NB4 (cell line): ENCODE measurements around the gene COA8.

ENCODE experiments used
- DNase-seq: peaks from one replicate; pipeline ENCODE4 v3.0.0; 2010; ENCODE audit warnings: low read depth
- H3K4me3 ChIP-seq: one replicate; pipeline ENCODE4 v1.5.1; 2011; ENCODE audit warnings: mild to moderate bottlenecking, low read depth, low read length, moderate library complexity
- MYC ChIP-seq: IDR thresholded peaks from 2 replicates; pipeline ENCODE4 v1.6.1; 2011; ENCODE audit warnings: low read depth, low read length
- POLR2A ChIP-seq: IDR thresholded peaks from 2 replicates; pipeline ENCODE4 v1.6.1; 2011; ENCODE audit warnings: mild to moderate bottlenecking; ENCODE audit not compliant: insufficient read length; ENCODE audit errors: extremely low read depth
- TF ChIP-seq, protein P1 (sequence below): IDR thresholded peaks from 2 replicates; pipeline ENCODE4 v1.6.1; 2011; ENCODE audit warnings: low read depth, low read length
- TF ChIP-seq, protein P2 (sequence below): IDR thresholded peaks from one replicate; pipeline ENCODE4 v1.5.1; 2012; ENCODE audit warnings: low read depth, low read length

The COA8 gene, protein sequence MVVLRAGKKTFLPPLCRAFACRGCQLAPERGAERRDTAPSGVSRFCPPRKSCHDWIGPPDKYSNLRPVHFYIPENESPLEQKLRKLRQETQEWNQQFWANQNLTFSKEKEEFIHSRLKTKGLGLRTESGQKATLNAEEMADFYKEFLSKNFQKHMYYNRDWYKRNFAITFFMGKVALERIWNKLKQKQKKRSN

DNA sequence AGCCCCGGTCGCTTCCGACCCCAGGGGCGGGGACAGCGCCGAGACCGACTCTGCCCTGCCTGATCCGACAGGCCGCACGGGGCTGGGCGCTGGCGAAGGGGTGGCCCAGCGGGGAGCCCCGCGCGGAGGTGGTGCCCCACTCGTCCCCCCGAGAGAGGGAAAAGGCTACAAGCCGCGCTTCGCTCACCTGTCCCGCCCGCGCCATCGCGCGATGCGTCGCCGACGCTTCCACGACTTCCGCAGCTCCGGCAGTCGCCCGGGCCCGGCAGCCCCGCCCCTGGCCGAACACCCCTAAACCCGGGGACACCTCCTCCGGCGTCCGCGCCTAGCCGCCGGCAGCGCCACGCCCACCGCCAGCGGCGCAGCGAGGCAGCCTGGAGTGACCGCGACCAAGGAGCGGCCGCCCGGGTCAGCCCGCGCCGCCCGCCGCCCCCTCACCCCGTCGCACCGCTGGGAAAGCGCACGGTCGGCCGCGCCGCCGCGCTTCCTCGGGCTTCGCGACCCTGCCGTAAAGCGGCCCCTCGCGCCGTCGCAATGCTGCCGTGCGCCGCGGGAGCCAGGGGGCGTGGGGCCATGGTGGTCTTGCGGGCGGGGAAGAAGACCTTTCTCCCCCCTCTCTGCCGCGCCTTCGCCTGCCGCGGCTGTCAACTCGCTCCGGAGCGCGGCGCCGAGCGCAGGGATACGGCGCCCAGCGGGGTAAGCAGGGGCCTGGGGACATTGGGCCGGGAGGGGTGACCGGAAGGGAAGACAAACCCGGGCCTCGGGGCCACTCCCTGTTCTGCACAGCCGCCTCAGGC lies at the start of gene COA8, which contains the start of gene BAG5:
Gene COA8 (plus strand): TSS at position 532 of the 797 bp plus-strand sequence. CDS start 42 bp downstream, at position 574.
Gene BAG5 (minus strand): TSS at position 229 of the 797 bp plus-strand sequence. CDS start 1,493 bp downstream, outside the sequence.
- H3K4me3 ChIP-seq, result peak within 1 kb of the TSS; percentile 84
- TF ChIP-seq MYC (peak; percentile 64; the same call in 1 of the 2 replicates), POLR2A (peak; percentile 59)
- TF ChIP-seq, protein P1, sequence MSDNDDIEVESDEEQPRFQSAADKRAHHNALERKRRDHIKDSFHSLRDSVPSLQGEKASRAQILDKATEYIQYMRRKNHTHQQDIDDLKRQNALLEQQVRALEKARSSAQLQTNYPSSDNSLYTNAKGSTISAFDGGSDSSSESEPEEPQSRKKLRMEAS, result peak; percentile 25
- TF ChIP-seq, protein P2, sequence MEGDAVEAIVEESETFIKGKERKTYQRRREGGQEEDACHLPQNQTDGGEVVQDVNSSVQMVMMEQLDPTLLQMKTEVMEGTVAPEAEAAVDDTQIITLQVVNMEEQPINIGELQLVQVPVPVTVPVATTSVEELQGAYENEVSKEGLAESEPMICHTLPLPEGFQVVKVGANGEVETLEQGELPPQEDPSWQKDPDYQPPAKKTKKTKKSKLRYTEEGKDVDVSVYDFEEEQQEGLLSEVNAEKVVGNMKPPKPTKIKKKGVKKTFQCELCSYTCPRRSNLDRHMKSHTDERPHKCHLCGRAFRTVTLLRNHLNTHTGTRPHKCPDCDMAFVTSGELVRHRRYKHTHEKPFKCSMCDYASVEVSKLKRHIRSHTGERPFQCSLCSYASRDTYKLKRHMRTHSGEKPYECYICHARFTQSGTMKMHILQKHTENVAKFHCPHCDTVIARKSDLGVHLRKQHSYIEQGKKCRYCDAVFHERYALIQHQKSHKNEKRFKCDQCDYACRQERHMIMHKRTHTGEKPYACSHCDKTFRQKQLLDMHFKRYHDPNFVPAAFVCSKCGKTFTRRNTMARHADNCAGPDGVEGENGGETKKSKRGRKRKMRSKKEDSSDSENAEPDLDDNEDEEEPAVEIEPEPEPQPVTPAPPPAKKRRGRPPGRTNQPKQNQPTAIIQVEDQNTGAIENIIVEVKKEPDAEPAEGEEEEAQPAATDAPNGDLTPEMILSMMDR, result no peak
- DNase-seq, result peak; percentile 91

DNA sequence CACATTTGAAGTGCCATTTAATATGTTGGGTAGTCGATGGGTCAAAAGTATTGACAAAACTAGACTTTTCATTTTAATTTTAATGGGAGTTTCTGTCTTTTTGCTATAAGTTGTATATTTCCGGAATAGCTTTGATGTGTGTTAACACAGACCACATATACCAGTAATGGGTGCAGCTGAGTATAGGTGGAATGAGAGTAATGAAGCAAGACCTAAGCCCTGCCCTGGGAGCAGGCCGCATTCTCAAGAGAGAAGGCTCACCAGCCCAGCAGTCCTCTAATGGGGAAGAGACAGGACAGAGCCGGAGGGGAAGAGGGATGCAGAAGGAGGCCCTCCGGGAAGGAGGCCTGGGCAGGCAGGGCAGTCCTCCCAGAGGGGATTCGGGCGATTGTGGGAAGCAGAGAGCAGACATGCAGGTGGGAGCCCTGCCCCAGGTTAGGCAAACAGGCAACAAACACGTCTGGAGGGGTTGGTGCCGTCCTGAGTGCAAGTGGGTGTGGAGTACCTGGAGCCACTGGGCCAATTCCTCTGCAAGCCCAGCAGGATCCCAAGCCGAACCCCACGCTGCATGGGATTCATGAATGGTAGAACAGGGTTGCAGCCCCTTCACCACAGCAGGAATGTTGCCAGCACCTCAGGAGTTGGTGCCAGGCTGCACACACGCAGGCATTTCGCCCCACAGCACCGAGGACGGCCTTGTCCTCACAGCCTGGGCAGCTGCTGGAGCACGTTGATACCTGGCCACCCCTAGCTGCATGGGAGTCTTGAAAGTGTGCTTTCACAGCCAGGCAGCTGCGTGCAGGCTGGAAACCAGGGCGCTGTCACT lies 48.0 kb upstream of the COA8 start:
- H3K4me3 ChIP-seq, result no peak overlapping the region
- no peak for DNase-seq
- no peak for TF ChIP-seq MYC
- TF ChIP-seq, protein P2, result no peak
- TF ChIP-seq, protein P1, result no peak
- TF ChIP-seq POLR2A, result no peak

DNA sequence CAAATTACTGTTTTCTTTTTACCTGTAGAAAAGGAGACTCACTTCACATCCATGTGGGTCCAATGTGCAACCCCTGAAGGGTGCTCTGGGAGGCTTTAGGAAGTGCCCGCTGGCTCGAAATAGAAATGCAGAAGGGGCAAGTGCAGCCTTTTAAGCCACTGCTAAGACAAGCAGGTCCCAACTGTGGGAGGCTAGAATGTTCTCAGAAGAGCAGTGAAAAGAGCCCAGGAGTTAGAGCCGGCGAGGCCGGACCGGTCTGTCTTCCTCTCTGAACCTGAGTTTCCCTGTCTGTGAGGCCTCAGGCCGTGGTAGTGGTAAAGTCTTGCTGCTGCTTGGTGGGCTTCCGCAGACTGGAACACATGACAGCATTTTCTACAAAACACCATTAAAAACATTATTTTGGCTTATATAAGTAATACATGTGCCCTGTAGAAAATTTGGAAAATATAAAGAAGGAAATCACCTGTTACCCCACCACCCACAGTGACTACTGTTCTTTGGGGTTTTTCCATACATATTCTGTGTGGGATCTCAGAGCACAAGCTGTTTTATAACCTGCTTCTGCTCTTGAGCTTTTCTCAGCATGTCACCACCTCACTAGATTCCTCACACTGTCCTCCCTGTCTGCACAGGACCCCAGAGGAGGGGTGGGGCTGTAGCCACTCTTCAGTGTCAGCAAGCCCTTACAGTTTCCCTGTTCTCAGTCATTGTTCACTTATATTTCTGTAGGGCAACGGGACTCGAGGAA lies 46.2 kb upstream of the COA8 start:
- TF ChIP-seq MYC (no peak), POLR2A (no peak)
- TF ChIP-seq, protein P1, result no peak
- TF ChIP-seq, protein P2, result no peak
- H3K4me3 ChIP-seq, result no peak overlapping the region
- no peak for DNase-seq

DNA sequence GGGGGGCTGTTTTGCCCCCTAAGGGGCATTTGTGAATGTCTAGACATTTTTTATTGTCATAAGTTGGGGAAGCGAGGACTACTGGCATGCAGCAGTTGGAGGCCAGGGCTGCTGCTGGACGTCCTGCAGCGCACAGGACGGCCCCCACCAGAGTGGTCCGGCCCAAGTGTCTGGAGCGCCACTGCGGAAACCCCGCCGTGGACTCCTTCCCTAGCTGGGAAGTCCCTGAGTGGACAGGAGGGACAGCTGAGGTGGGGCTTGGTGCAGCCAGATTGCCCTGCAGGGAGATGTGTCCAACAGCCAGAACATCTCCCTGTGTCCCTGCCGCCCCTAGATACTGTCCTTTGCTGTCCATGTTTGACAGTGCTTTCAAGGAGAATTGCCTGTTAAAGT lies 45.6 kb upstream of the COA8 start:
- no peak for TF ChIP-seq MYC
- no peak for TF ChIP-seq POLR2A
- TF ChIP-seq, protein P1, result no peak
- TF ChIP-seq, protein P2, result no peak
- DNase-seq, result no peak
- H3K4me3 ChIP-seq, result no peak overlapping the region
